ENCODE results near the gene ZNF462. TPM values are rescaled to one million over a fixed set of nuclear protein-coding genes. Genes with fewer than 3 reads are reported as not detected.
"Not testable (repeated sequence)": the region's sequence is repeated elsewhere in the genome, so short reads cannot be mapped to it uniquely, and the experiment has no call there.

The ZNF462 gene
- total RNA-seq, 2 donors from 2014 or later: 4.7 to 8.9 TPM

GRCh38 chr9:106982636-106983035, 119.7 kb downstream of the ZNF462 start:
- H3K27ac ChIP-seq: no peak overlapping the region
- no peak overlapping the region for H3K4me3 ChIP-seq
- no peak for ATAC-seq
- no peaks in the 10 kb centered on the region for H3K36me3 ChIP-seq (replicated peaks in 1 of 2; ENCODE audit: insufficient read depth in 1 of 2, low read depth in 2 of 2)
- no peaks in the 10 kb centered on the region for H3K9me3 ChIP-seq
- H3K4me1 ChIP-seq: no peaks in the 10 kb centered on the region
- intact Hi-C loops (cut with DNase I): no loop called here
- TF ChIP-seq CTCF (IDR thresholded peaks at IDR 0.05) (no peak), POLR2A (IDR thresholded peaks at IDR 0.05) (no peak)
- no peaks in the 10 kb centered on the region for H3K27me3 ChIP-seq
- 91 to 93% methylated on average over 9 of the region's 9 CpGs for WGBS, 2 donors
- no peak for DNase-seq

GRCh38 chr9:106983346-106983745, 120.4 kb downstream of the ZNF462 start:
- H3K4me3 ChIP-seq: no peak overlapping the region
- no peaks in the 10 kb centered on the region for H3K4me1 ChIP-seq
- H3K27ac ChIP-seq: no peak overlapping the region
- TF ChIP-seq POLR2A (IDR thresholded peaks at IDR 0.05): no peak
- TF ChIP-seq CTCF (IDR thresholded peaks at IDR 0.05): no peak
- WGBS, 2 donors: 66 to 73% methylated on average over 2 of the region's 2 CpGs
- DNase-seq: no peak
- no peak for ATAC-seq
- H3K27me3 ChIP-seq: no peaks in the 10 kb centered on the region
- no peaks in the 10 kb centered on the region for H3K36me3 ChIP-seq (replicated peaks in 1 of 2; ENCODE audit: insufficient read depth in 1 of 2, low read depth in 2 of 2)
- intact Hi-C loops (cut with DNase I): no loop called here
- no peaks in the 10 kb centered on the region for H3K9me3 ChIP-seq

- H3K27ac ChIP-seq; H3K27me3 ChIP-seq; ATAC-seq; H3K9me3 ChIP-seq; DNase-seq; H3K4me3 ChIP-seq; H3K4me1 ChIP-seq; intact Hi-C loops (cut with DNase I); H3K36me3 ChIP-seq (replicated peaks in 1 of 2; ENCODE audit: insufficient read depth in 1 of 2, low read depth in 2 of 2): not testable (repeated sequence)
- WGBS, 2 donors: 65 to 67% methylated on average over 2 of the region's 2 CpGs
These were observed 126.9 kb downstream of the ZNF462 start for GRCh38 chr9:106989904-106990303.

- intact Hi-C loops (cut with DNase I): no loop called here
- TF ChIP-seq CTCF (IDR thresholded peaks at IDR 0.05) (no peak), POLR2A (IDR thresholded peaks at IDR 0.05) (no peak)
- Histone ChIP-seq H3K36me3 (replicated peaks in 1 of 2; ENCODE audit: insufficient read depth in 1 of 2, low read depth in 2 of 2) (no peaks in the 10 kb centered on the region), H3K4me1 (no peaks in the 10 kb centered on the region), H3K27ac (no peak overlapping the region), H3K9me3 (no peaks in the 10 kb centered on the region), H3K27me3 (no peaks in the 10 kb centered on the region), H3K4me3 (no peak overlapping the region)
- 93 to 94% methylated on average over 5 of the region's 5 CpGs for WGBS, 2 donors
- no peak for ATAC-seq
- no peak for DNase-seq
These were observed 129.2 kb downstream of the ZNF462 start for GRCh38 chr9:106992186-106992585.

GRCh38 chr9:106993603-106994002, 130.6 kb downstream of the ZNF462 start:
- ATAC-seq (no peak), DNase-seq (no peak)
- H3K9me3 ChIP-seq: no peaks in the 10 kb centered on the region
- H3K4me3 ChIP-seq: no peak overlapping the region
- H3K36me3 ChIP-seq (replicated peaks in 1 of 2; ENCODE audit: insufficient read depth in 1 of 2, low read depth in 2 of 2): no peaks in the 10 kb centered on the region
- no peak overlapping the region for H3K27ac ChIP-seq
- WGBS, 2 donors: 88 to 95% methylated on average over 1 of the region's 1 CpG
- TF ChIP-seq POLR2A (IDR thresholded peaks at IDR 0.05): no peak
- no peaks in the 10 kb centered on the region for H3K27me3 ChIP-seq
- no peaks in the 10 kb centered on the region for H3K4me1 ChIP-seq
- intact Hi-C loops (cut with DNase I): no loop called here

GRCh38 chr9:106994463-106994862, 131.5 kb downstream of the ZNF462 start:
- Histone ChIP-seq H3K27me3 (no peaks in the 10 kb centered on the region), H3K27ac (no peak overlapping the region), H3K9me3 (no peaks in the 10 kb centered on the region), H3K4me3 (no peak overlapping the region), H3K36me3 (replicated peaks in 1 of 2; ENCODE audit: insufficient read depth in 1 of 2, low read depth in 2 of 2) (no peaks in the 10 kb centered on the region), H3K4me1 (no peaks in the 10 kb centered on the region)
- intact Hi-C loops (cut with DNase I): no loop called here
- DNase-seq (no peak), ATAC-seq (no peak)
- 58 to 61% methylated on average over 4 of the region's 4 CpGs for WGBS, 2 donors
- TF ChIP-seq POLR2A (IDR thresholded peaks at IDR 0.05) (no peak), CTCF (IDR thresholded peaks at IDR 0.05) (no peak)
